Liver (tissue), 3 donors: ENCODE data around the gene BAHCC1.

Experiments
- JUND ChIP-seq, 2 donors: IDR thresholded peaks; 2 replicates each; pipeline ENCODE4 v1.6.1; 2016; ENCODE audit warnings: antibody characterized with exemption in 2 of 2
- YY1 ChIP-seq: IDR thresholded peaks from 2 replicates; pipeline ENCODE4 v1.6.1; 2016; ENCODE audit warnings: antibody characterized with exemption, mild to moderate bottlenecking
- TF ChIP-seq, protein P1 (sequence below): fragments of 150-350 bp; IDR thresholded peaks from 2 replicates; pipeline ENCODE4 v1.5.1; 2017; ENCODE audit warnings: improper control_type of control experiment, low read depth, low read length; ENCODE audit not compliant: missing input control
- TF ChIP-seq, protein P2 (sequence below): IDR thresholded peaks from 2 replicates; pipeline ENCODE4 v1.6.1; 2016; ENCODE audit warnings: antibody characterized with exemption
- donor health status: healthy.
- donor health status: healthy.

DNA sequence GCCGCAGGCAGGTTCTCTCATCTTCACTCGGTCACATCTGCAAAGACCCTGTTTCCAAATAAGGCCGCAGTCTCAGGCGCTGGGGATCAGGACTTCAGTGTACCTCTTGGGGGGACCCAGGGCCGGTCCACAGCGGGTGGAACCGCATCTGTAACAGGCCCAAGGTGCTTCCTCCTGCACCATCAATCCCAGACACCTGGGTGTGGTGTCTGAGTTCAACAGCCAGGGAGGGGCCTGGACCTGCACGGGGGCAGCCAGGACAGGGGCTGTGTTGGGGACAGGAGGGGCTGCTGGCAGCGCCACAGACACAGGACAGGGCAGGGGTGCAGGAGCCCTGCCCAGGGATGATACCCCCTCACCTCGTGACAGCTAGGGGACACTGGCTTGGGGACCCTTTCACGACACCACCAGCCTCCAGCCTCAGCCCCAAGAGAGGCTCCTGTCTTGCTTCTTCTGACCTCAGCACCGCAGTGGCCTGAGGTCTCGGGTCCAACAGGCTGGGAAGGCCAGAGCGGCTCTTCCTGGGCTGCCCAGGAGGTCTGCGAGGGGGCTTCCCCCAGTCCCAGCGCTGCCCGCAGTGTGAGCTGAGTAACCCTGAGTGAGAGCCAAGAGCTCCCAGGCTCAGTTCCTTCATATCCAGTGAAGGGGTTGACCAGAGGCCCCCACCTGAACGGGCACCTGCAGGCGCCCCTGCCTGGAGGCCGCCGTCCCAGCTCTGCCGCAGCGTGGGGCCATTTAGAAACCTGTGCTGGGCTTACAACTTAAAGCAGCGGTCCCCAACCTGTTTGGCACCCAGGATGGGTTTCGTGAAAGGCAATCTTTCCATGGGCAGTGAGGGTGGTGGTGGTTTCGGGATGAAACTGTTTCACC lies 30.7 kb upstream of the BAHCC1 start:
- TF ChIP-seq, protein P1, sequence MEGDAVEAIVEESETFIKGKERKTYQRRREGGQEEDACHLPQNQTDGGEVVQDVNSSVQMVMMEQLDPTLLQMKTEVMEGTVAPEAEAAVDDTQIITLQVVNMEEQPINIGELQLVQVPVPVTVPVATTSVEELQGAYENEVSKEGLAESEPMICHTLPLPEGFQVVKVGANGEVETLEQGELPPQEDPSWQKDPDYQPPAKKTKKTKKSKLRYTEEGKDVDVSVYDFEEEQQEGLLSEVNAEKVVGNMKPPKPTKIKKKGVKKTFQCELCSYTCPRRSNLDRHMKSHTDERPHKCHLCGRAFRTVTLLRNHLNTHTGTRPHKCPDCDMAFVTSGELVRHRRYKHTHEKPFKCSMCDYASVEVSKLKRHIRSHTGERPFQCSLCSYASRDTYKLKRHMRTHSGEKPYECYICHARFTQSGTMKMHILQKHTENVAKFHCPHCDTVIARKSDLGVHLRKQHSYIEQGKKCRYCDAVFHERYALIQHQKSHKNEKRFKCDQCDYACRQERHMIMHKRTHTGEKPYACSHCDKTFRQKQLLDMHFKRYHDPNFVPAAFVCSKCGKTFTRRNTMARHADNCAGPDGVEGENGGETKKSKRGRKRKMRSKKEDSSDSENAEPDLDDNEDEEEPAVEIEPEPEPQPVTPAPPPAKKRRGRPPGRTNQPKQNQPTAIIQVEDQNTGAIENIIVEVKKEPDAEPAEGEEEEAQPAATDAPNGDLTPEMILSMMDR = no peak
- no peak for TF ChIP-seq JUND (IDR thresholded peaks at IDR 0.05)
- TF ChIP-seq, protein P2, sequence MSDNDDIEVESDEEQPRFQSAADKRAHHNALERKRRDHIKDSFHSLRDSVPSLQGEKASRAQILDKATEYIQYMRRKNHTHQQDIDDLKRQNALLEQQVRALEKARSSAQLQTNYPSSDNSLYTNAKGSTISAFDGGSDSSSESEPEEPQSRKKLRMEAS = no peak
- TF ChIP-seq YY1 = no peak
